ENCODE data around the gene HSD11B1L.
"Not testable (repeated sequence)": the region's sequence is repeated elsewhere in the genome, so short reads cannot be mapped to it uniquely, and the experiment has no call there.

- not testable (repeated sequence) for TF ChIP-seq POLR2AphosphoS5, CTCF (IDR thresholded peaks at IDR 0.05)
Measured at GRCh38 chr19:5702053-5702410, 21.2 kb downstream of the HSD11B1L start.

All from sigmoid colon (tissue), 4 donors.